ENCODE results near the gene MLIP.

DNA sequence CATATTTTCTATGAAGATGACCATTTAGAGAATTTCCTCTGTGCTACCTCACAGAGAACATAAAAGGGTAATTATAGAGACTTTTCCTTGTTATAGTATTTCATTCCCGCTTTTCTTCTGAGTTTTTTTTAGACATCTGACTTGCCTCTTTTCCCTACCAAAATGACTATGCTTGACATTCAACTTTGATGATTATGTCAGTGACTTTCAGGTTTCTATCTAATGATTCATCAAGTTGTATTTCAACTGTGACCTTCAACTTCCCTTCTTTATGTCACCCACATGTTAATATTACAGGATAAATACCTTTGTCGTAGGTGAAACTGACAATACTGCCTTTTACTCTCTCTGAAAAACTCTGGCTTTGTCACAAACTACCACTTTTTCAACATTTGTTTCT lies 95.3 kb downstream of the MLIP start:
- TF ChIP-seq CTCF (conservative IDR thresholded peaks at IDR 0.05) (no peak), ZFX (IDR thresholded peaks at IDR 0.05) (no peak)
